ENCODE measurements around the gene NPIPA7.
"Not testable (repeated sequence)": the region's sequence is repeated elsewhere in the genome, so short reads cannot be mapped to it uniquely, and the experiment has no call there.

NPIPA7 gene

GRCh38 chr16:16378840-16379239 lies at the start of gene NPIPA7:
Gene NPIPA7, plus strand, starts transcription at chr16:16379140. Its CDS starts 105 bp downstream, at chr16:16379245.
- in situ Hi-C loops (cut with MboI; ENCODE audit: low sequenced_read_pairs): not testable (repeated sequence)

- in situ Hi-C loops (cut with MboI; ENCODE audit: low sequenced_read_pairs): not testable (repeated sequence)
Observed at GRCh38 chr16:16331466-16331865, 47.5 kb upstream of the NPIPA7 start.

- in situ Hi-C loops (cut with MboI; ENCODE audit: low sequenced_read_pairs): not testable (repeated sequence)
Observed at GRCh38 chr16:16357556-16357955, 21.4 kb upstream of the NPIPA7 start.

- in situ Hi-C loops (cut with MboI; ENCODE audit: low sequenced_read_pairs): not testable (repeated sequence)
Observed at GRCh38 chr16:16358539-16359240, 20.2 kb upstream of the NPIPA7 start.

DNA sequence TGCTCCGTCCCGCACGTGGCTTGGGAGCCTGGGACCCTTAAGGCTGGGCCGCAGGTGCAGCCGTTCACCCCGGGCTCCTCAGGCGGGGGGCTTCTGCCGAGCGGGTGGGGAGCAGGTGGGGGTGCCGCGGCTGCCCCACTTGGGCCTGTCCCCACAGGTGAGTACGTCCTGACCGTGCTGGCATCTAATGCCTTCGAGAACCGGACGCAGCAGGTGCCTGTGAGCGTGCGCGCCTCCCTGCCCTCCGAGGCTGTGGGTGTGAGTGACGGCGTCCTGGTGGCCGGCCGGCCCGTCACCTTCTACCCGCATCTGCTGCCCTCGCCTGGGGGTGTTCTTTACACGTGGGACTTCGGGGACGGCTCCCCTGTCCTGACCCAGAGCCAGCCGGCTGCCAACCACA lies 15.3 kb upstream of the NPIPA7 start:
- in situ Hi-C loops (cut with MboI; ENCODE audit: low sequenced_read_pairs): not testable (repeated sequence)

DNA sequence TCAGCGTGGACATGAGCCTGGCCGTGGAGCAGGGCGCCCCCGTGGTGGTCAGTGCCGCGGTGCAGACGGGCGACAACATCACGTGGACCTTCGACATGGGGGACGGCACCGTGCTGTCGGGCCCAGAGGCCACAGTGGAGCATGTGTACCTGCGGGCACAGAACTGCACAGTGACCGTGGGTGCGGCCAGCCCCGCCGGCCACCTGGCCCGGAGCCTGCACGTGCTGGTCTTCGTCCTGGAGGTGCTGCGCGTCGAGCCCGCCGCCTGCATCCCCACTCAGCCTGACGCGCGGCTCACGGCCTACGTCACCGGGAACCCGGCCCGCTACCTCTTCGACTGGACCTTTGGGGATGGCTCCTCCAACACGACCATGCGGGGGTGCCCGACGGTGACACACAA lies 14.8 kb upstream of the NPIPA7 start:
- in situ Hi-C loops (cut with MboI; ENCODE audit: low sequenced_read_pairs): not testable (repeated sequence)

GRCh38 chr16:16364701-16365100 lies 14.2 kb upstream of the NPIPA7 start:
- in situ Hi-C loops (cut with MboI; ENCODE audit: low sequenced_read_pairs): not testable (repeated sequence)

DNA sequence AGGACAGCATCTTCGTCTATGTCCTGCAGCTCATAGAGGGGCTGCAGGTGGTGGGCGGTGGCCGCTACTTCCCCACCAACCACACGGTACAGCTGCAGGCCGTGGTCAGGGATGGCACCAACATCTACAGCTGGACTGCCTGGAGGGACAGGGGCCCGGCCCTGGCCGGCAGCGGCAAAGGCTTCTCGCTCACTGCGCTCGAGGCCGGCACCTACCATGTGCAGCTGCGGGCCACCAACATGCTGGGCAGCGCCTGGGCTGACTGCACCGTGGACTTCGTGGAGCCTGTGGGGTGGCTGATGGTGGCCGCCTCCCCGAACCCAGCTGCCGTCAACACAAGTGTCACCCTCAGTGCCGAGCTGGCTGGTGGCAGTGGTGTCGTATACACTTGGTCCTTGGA lies 13.6 kb upstream of the NPIPA7 start:
- in situ Hi-C loops (cut with MboI; ENCODE audit: low sequenced_read_pairs): not testable (repeated sequence)

GRCh38 chr16:16365851-16366250 lies 13.1 kb upstream of the NPIPA7 start:
- in situ Hi-C loops (cut with MboI; ENCODE audit: low sequenced_read_pairs): not testable (repeated sequence)

GRCh38 chr16:16366552-16367284 lies 12.2 kb upstream of the NPIPA7 start:
- in situ Hi-C loops (cut with MboI; ENCODE audit: low sequenced_read_pairs): not testable (repeated sequence)

- in situ Hi-C loops (cut with MboI; ENCODE audit: low sequenced_read_pairs): not testable (repeated sequence)
Observed at GRCh38 chr16:16367285-16367628, 11.7 kb upstream of the NPIPA7 start.

DNA sequence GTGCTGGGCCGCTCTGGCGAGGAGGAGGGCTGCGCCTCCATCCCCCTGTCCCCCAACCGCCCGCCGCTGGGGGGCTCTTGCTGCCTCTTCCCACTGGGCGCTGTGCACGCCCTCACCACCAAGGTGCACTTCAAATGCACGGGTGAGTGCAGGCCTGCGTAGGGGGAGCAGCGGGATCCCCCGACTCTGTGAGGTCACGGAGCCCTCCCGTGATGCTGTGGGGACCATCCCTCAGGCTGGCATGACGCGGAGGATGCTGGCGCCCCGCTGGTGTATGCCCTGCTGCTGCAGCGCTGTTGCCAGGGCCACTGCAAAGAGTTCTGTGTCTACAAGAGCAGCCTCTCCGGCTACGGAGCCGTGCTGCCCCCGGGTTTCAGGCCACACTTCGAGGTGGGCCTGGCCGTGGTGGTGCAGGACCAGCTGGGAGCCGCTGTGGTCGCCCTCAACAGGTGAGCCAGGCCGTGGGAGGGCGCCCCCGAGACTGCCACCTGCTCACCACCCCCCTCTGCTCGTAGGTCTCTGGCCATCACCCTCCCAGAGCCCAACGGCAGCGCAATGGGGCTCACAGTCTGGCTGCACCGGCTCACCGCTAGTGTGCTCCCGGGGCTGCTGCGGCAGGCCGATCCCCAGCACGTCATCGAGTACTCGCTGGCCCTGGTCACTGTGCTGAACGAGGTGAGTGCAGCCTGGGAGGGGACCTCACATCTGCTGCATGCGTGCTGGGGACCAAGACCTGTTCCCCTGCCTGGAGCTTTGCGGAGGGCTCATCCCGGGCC lies 9.7 kb upstream of the NPIPA7 start:
- in situ Hi-C loops (cut with MboI; ENCODE audit: low sequenced_read_pairs): not testable (repeated sequence)

DNA sequence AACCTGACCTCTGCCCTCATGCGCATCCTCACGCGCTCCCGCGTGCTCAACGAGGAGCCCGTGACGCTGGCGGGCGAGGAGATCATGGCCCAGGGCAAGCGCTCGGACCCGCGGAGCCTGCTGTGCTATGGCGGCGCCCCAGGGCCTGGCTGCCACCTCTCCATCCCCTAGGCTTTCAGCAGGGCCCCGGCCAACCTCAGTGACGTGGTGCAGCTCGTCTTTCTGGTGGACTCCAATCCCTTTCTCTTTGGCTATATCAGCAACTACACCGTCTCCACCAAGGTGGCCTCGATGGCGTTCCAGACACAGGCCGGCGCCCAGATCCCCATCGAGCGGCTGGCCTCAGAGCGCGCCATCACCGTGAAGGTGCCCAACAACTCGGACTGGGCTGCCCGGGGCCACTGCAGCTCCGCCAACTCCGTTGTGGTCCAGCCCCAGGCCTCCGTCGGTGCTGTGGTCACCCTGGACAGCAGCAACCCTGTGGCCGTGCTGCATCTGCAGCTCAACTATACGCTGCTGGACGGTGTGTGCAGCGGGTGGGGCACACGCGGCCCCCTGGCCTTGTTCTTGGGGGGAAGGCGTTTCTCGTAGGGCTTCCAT lies 7.7 kb upstream of the NPIPA7 start:
- in situ Hi-C loops (cut with MboI; ENCODE audit: low sequenced_read_pairs): not testable (repeated sequence)

- in situ Hi-C loops (cut with MboI; ENCODE audit: low sequenced_read_pairs): not testable (repeated sequence)
Observed at GRCh38 chr16:16374192-16374591, 4.7 kb upstream of the NPIPA7 start.

DNA sequence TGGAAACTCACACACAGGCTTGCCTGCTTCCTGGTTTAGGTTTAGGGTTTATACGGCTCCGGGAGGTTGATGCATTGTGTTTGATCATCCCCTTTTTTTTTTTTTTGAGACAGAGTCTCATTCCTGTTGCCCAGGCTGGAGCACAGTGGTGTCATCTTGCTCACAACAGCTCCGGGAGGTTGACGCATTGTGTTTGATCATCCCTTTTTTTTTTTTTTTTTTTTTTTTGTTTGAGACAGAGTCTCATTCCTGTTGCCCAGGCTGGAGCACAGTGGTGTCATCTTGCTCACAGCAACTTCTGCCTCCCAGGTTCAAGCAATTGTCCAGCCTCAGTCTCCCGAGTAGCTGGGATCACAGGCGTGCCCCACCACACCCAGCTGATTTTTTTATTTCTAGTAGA lies 20.7 kb downstream of the NPIPA7 start:
- in situ Hi-C loops (cut with MboI; ENCODE audit: low sequenced_read_pairs): not testable (repeated sequence)

GRCh38 chr16:16402333-16402732 lies 23.4 kb downstream of the NPIPA7 start:
- in situ Hi-C loops (cut with MboI; ENCODE audit: low sequenced_read_pairs): not testable (repeated sequence)

DNA sequence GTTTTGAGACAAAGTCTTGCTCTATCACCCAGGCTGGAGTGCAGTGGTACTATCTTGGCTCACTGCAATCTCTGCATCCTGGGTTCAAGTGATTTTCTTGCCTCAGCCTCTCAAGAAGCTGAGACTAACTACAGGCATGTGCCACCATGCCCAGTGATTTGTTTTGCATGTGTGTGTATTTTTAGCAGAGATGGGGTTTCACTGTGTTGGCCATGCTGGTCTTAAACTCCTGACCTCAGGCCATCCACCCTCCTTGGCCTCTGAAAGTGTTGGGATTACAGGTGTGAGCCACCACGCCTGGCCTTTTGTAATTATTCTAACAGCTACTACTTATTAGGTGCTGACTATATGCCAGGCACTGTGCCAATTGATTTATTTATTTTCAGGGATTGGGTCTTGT lies 25.3 kb downstream of the NPIPA7 start:
- in situ Hi-C loops (cut with MboI; ENCODE audit: low sequenced_read_pairs): not testable (repeated sequence)

GRCh38 chr16:16405421-16405820 lies 26.5 kb downstream of the NPIPA7 start:
- in situ Hi-C loops (cut with MboI; ENCODE audit: low sequenced_read_pairs): not testable (repeated sequence)

GRCh38 chr16:16408430-16408829 lies 29.5 kb downstream of the NPIPA7 start:
- in situ Hi-C loops (cut with MboI; ENCODE audit: low sequenced_read_pairs): not testable (repeated sequence)

DNA sequence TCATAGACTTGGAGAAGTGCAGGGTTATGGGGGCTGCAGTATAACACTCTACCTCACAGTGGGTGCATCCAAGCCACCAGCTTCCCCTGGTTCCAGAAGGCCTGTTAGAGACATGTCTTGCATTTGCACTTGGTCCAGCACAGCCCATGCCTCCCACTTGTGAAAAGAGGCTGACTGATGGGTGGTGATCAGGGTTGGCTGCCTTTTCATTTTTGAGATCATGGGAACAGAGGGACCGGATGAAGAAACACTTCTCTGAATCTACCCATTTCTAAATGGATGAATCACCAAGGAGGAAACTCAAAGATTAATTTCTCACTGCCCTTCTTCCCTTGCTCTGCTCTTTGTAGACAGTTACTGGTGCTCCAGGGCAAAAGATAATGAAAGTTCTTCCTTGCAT lies 34.8 kb downstream of the NPIPA7 start:
- in situ Hi-C loops (cut with MboI; ENCODE audit: low sequenced_read_pairs): not testable (repeated sequence)

DNA sequence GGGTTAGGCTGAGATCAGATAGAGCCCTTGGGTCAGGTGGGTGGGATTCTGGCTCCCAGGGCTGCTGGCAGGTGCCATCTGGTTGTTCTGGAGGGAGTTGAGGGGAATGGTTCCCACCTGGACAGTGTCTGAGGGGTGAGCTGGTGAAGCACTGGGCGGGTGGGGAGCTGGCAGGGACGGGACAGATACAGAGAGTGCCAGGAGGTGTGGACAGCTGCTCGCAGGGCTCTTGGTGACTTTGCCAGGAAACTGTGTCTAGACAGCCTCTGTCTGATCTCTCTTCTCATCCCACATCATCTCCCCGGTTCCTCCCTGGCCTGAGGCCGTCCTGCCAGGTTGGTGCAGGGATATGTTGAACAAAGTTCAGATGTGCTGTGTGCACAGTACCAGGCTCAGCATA lies 38.1 kb downstream of the NPIPA7 start:
- in situ Hi-C loops (cut with MboI; ENCODE audit: low sequenced_read_pairs): not testable (repeated sequence)

All from HL-60/S4 (cell line).